M059J (cell line): ENCODE results near the gene ABCF1. TPM values are rescaled to one million over a fixed set of nuclear protein-coding genes. Genes with fewer than 3 reads are reported as not detected.

Source experiments
- DNase-seq: peaks from one replicate; pipeline ENCODE4 v3.0.0-alpha.2; 2012; ENCODE audit warnings: low read depth
- total RNA-seq: library from RNA; depleted of rRNA; stranded (reverse); fragments of >200 nt; shearing (Covaris generic); gene quantifications from 2 replicates; pipeline ENCODE4 v1.2.3, GENCODE V29; 2014; rRNA removed

The ABCF1 gene
- total RNA-seq, 1 experiment from 2014 or later, result 95.3 TPM

DNA sequence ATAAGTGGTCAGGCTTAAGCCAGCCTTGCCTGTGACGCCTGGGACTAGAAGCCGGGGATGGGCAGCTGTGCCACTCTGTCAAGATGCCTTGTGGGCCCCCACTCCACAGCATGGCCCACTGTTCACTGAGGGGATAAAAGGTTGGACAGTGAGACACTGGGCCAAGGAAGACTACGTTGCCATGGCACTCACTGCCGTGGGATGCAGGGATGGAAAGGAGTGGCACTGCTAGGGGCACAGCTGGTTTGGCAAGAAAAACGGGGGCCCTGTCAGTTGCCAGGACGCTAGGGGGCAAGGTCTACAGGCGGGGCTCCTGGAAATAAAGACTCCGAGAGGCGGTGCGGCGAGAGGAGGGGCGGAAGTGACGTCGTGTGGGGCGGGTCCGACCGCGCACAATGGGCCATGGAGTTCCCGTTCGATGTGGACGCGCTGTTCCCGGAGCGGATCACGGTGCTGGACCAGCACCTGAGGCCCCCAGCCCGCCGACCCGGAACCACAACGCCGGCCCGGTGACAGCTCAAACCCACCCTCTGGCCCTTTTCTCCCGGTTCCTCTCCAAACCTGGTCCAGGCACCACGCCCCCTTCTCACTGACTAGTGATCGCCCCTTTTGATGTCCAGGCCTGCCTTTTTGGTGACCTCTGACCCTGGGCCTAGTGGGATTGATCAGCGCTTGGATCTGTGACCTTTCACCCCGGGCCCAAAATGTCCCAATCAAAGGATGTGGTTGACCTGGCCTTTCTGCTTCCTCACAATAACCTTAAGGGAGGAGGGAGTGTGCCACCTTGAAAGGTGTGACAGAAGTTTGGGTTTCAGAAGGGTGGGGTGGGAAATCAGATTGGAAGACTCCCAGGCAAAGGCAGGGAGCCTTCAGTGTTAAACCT lies 55.5 kb downstream of the ABCF1 start, which contains the start of gene ATAT1:
TSS of gene ATAT1 (plus strand) at position 391 of the 883 bp plus-strand sequence.
- DNase-seq, result peak; percentile 84

DNA sequence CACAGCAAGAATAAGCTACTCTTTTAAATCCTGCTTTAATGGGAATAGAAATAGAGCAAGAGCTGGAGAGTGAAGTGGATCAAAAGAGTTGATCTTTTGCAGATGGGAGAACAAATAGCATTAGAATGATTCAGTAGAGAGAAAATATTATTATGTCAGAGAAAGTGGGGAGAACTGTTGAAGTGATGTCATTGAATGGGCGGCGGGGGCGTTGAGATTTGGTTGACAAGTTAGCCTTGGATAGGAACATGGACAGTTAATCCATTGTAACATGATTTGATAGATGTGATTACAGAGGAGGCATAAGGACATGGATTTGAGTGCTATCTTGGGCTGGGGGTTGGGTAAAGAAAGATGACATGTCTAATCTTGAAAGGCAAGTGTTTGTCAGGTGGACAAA lies 64.6 kb downstream of the ABCF1 start:
- no peak for DNase-seq

DNA sequence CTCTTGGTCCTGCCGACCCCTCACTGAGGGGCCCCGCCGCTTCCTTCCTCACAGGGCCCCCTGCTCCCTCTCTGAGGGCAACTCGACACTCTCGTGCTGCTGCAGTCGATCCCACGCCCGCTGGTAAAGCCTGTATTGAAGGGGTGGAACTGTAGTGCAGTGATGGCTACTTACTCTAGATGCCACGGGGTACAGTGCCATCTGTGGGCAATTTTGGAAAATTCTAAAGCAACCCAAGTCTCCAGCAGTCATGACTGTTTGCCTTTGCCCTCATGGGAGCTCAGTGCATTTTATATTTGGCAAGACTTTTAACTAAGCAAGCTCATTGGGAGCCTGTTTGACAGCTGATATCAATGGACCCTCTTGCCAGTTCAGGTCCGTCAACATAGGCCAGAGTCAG lies 69.2 kb downstream of the ABCF1 start:
- no peak for DNase-seq

- DNase-seq, result no peak
These were observed 69.8 kb downstream of the ABCF1 start for GRCh38 chr6:30641048-30641447.

Other genes with a start within 250 kb of the ABCF1 start
- gene TRIM39, start 244.5 kb upstream of the ABCF1 start, total RNA-seq, result 18.0 and 26.8 TPM in 2 replicates
- 106 and 156 TPM in 2 replicates for gene RPP21, start 226.3 kb upstream of the ABCF1 start, total RNA-seq
- 643 and 778 TPM in 2 replicates for gene HLA-E, start 81.9 kb upstream of the ABCF1 start, total RNA-seq
- gene GNL1, start 15.0 kb upstream of the ABCF1 start, total RNA-seq, result 45.4 and 57.4 TPM in 2 replicates
- gene PRR3, start 14.1 kb upstream of the ABCF1 start, total RNA-seq, result 21.2 and 45.8 TPM in 2 replicates
- gene PPP1R10, start 45.8 kb downstream of the ABCF1 start, total RNA-seq, result 17.9 and 28.8 TPM in 2 replicates
- gene MRPS18B, start 46.4 kb downstream of the ABCF1 start, total RNA-seq, result 85.5 and 108 TPM in 2 replicates
- 13.2 and 22.2 TPM in 2 replicates for gene ATAT1, start 55.4 kb downstream of the ABCF1 start, total RNA-seq
- 9.1 and 12.2 TPM in 2 replicates for gene C6orf136, start 75.7 kb downstream of the ABCF1 start, total RNA-seq
- 52.2 and 64.8 TPM in 2 replicates for gene DHX16, start 101.6 kb downstream of the ABCF1 start, total RNA-seq
- gene PPP1R18, start 115.2 kb downstream of the ABCF1 start, total RNA-seq, result 100 and 139 TPM in 2 replicates
- gene NRM, start 119.5 kb downstream of the ABCF1 start, total RNA-seq, result 36.3 and 38.2 TPM in 2 replicates
- gene MDC1, start 145.8 kb downstream of the ABCF1 start, total RNA-seq, result 9.9 and 10.9 TPM in 2 replicates
- gene TUBB, start 148.9 kb downstream of the ABCF1 start, total RNA-seq, result 1,768 and 1,968 TPM in 2 replicates
- gene FLOT1, start 171.2 kb downstream of the ABCF1 start, total RNA-seq, result 194 and 244 TPM in 2 replicates
- 348 and 388 TPM in 2 replicates for gene IER3, start 173.1 kb downstream of the ABCF1 start, total RNA-seq